GM18502 (cell line): Measurements from ENCODE around the gene DPYSL4.

ENCODE experiments used
- ATAC-seq: cut with Tn5 transposase; IDR thresholded peaks from one replicate; pipeline ENCODE4 v1.9.1; 2021; ENCODE audit warnings: mild to moderate bottlenecking; ENCODE audit not compliant: unreplicated experiment, poor library complexity

The DPYSL4 gene

DNA sequence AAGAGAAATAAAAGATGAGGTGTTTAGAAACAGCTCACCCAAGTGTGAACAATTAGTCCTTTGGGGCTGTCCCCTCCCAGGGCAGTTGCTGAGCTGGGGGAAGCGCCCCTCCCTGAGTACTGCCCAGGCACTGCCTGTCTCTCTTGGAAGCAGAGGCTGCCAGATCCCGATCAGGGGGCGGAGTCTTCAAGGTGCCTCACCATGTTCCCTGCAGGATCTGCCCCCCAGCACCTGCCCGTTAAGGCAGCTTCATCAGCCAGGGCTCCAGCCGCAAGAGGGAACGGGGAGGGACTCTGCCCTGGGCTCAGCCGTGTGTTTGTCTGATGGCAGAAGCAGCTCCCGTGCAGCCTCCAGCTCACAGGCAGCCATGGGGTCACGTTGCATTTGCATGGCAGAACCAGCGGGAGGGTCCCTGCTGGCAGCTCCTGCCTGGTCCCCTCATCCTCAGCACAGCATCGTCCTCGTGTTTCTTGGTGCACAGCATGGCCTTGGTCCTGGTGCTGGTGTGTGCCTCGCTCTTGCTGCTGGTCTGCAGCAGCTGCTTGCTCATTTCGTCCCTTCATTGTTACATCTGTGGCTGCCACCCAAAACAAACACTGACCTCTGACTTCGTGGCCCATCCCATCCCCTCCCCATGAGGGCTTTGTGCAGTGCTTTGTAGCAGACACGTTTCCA lies 10.7 kb upstream of the DPYSL4 start:
- no peak for ATAC-seq

DNA sequence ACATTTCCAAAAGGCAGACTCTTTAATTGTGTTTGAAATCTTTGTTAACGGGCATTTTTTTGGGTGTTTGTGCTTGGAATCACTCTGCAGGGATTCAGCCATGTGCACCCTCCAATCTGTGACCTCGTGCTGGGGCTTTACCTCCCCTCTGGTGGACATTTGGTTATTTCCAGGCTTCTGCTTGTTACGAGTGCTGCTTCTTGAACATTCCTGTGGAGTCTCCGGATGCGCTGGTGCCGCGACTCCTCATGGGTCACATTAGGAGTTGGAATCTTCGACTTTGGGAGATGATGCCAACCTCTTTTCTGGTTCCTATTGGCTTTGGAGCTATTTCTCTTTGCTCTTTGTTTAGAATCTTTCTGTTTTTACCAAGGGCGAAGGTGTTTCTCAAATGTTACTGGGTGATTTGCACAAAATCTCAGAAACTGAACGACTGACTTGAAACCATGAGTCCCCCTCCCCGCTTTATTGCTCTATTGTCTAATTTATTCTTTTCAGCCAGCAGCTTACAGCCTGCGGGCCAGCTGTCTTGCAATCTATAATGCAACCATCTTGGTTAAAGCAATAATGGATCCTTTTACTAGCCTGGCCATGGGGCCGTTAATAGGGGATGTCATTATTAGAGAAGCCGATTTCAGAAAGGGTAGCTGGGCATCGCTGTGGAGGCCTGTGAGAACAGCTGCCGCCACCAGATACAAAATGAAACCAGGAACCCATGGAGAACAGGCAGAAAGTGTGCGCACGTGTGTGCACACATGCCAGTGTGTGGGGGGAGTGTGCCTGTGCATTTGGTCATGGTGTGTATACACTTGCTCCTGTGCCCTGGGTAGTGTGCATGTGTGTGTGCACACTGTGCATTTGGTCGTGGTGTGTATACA lies 9.9 kb upstream of the DPYSL4 start:
- ATAC-seq, result no peak

DNA sequence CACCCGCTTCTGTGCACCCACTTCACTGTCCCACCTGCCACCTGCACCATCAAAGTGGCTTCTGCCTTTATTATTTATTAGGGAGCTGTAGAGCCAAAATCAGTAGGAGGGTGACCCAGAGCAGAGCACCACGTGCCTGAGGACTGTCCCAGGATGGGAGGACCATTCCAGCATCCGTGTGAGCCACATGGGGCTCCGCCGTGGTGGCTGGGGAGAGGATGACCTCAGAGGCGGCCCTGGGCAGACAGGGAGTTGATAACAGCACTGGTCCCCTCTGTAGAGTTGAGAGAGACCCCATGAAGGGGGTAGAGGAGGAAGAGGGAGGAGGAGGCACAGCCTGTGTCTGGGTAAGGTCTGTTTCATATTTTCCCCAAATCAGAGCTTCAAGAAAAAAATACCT lies 8.7 kb upstream of the DPYSL4 start:
- ATAC-seq, result no peak

DNA sequence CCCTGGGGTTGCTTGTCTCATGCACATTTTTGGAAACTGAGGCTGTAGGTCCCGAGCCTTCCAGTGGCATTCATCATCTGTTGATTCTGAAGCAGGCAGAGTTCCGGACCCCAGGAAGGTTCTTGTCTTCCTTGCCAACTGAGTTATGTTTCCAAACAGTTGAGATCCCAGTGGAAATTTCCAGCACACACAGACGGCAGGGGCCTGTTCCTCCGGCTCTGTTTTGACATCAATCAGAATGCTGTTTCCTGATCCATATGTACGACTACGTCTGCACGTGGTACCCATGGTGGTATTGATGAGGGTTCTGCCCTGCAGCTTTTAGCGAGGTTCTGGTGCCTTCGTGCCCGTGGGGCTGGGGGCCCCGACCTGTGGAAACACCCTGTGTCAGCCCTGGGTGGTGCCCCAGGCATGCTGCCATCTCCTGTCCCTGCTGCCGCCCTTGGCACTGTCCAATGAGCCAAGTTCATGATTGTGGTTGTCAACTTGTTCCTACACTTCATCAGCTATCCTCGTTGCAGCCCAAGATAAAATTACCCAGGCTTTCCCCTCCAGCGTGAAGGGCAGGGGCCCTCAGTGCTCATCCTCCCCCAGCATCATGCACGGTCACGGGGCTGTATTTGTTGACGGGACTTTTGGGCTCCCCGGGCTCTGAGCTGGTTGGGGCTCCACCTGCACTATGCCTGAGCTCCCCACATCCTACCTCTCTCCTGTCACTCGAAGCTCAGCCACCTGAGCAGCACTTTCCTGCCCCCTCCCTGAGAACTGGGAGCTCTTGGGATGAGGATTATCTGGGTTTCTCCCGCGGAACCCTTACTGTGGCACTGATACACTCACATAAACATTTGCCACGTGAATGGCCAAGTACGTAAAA lies 7.8 kb upstream of the DPYSL4 start:
- no peak for ATAC-seq

DNA sequence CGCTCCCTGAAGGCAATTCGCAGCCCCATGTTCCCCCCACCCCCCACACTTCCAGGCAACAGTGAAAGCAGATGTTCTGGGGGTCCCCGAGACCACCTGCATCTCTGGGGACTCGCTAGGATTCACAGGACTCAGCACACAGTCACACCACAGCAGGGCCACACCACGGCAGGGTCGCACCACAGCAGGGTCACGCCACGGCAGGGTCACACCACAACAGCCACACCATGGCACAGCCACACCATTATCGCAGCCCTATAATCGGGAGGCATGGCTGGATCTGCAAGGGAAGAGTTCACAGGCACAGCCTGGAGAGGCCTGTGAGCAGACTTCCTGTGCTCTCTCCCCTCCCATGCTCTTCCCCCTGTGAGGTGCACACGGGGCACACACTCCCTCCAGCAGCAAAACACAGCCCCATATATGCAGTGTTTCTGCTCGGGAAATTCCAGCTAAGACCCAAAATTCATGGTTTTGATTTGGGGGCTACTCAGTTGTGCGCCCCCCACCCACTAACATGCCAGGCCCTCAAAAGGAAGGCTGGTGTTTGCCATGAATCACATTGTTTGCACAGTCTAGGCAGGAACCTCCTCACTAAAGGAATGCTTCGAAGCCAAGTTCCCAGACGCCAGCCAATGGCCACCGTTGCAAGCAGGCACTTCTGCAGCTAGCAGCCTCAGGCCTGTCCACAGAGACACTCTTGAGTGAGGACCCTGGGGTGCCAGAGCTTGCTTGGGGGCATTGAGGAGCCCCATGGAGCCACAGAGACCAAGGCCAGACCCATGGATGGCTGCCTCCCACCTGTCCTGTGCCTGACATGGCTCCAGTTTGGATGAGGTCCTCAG lies 7.0 kb upstream of the DPYSL4 start:
- ATAC-seq, result no peak

DNA sequence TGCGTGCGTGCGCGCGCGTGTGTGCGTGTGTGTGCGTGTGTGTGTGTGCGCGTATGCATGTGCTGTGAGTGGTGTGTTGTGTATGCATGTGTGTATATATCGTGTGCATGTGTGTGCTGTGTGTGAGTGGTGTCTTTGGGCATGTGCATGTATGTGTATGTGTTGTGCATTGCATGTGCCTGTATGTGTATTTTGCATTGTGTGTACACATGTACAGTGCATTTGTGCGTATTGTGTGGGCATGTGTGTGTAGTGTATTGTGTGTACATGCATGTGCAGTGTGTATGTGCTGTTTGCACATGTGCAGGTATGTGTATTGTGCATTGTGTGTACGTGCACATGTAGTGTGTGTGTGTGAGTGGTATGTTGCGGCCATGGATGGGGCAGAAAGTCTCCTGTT lies 6.0 kb upstream of the DPYSL4 start:
- ATAC-seq, result no peak

DNA sequence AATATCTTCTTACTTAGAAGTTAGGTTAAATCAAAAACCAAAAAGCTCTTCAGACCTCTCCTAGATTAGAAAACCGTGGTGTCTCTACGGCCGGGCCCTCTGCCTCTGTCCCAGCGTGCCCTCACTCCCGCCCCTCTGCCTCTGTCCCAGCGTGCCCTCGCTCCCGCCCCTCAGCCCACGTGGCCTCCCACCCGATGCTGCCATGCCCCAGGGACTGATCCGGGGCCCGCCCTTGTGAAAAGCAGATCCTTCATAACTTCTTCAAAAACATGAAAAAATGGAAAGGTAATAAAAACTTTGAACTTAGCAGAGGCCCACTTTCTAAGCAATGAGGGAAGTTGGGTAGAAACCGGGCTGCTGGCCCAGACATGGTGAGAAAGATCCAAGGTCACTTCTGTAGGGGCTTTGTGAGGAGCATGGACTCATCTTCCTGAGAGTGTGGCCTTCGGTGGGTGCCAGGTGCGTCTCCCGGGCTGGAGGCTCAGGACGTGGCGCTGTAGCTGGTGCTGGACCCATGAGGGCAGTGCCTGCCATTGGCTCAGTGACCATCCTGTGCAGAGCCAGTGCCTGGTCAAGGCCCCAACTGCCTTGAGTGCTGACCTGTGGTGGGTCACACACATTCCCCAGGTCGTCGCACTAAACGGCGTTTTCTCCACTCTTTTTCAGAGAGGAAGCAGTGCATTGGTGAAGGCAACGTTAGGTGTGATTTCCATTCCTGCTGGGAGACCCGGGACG lies 4.9 kb upstream of the DPYSL4 start:
- no peak for ATAC-seq

DNA sequence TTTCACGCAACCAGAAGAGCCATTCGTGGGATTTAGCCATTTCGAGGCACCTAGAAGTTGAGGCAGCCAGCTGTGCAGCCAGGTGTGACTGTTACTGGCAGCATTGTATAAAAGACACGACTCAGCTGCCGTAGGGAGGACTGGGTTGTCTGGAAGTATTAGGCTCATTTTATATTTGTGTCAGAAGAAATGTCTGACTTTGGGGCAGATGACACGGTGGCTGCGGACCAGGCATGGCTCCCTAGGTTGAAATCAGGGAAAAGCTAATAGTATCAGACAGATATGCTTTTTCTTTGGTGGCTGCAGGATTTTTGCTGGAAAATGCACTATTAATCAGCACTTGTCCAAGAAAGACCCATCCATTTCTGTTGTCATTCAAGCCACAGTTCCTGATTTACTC lies 4.2 kb upstream of the DPYSL4 start:
- no peak for ATAC-seq

DNA sequence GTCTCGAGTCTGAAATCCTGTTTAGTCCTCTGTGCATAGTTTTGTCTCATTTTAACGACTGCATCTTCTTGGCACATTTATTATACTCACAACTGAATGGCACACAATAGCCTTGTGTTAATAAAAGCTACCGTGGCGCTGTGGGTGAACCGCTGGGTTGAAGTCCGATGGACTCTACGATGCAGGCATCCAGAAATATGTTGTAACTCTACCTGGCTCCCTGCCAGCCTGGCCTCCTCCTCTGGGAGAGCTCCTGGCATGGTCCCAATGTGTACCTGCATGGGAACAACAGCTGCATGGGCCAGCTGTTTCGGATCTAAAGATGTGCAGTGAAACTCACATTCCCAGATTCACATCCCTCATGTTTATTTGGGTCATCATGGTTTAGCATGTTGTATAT lies 3.7 kb upstream of the DPYSL4 start:
- ATAC-seq, result no peak

DNA sequence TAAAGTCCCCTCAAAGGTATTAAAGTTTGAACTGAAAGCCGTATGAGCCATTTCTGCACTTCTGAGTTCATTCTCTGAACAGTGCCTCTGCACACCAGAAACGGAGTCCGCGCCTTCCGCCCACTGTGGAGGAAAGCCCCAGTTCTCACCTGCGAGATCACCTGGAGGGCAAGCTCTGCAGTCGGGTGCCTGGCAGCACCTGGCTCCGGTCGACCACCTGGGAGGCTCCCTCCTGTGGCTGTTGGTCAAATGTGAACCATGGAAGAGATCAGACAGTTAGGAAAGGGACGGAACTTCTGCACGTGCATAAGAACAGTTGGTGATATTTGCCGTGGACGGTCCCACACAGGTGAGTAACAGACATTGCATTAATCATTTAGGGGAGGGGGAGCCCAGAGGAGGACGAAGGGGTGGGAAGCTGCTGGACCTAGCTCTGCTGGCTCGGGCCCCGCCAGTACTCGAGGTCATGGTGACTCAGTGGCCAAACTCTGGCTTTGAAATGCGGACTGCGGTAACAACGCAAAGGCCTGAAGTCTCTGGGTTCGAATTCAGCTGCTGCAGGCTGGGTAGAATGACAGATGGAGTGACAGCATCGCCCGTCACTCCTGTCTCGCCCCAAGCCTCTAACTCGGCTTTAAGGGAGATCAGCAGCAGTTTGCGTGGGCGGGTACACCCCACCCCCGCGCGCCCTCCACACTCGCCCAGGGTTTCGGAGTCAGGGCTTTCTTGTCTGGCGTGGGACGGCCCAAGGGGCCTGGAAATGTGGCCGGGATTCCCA lies 1.7 kb upstream of the DPYSL4 start:
- ATAC-seq, result no peak

DNA sequence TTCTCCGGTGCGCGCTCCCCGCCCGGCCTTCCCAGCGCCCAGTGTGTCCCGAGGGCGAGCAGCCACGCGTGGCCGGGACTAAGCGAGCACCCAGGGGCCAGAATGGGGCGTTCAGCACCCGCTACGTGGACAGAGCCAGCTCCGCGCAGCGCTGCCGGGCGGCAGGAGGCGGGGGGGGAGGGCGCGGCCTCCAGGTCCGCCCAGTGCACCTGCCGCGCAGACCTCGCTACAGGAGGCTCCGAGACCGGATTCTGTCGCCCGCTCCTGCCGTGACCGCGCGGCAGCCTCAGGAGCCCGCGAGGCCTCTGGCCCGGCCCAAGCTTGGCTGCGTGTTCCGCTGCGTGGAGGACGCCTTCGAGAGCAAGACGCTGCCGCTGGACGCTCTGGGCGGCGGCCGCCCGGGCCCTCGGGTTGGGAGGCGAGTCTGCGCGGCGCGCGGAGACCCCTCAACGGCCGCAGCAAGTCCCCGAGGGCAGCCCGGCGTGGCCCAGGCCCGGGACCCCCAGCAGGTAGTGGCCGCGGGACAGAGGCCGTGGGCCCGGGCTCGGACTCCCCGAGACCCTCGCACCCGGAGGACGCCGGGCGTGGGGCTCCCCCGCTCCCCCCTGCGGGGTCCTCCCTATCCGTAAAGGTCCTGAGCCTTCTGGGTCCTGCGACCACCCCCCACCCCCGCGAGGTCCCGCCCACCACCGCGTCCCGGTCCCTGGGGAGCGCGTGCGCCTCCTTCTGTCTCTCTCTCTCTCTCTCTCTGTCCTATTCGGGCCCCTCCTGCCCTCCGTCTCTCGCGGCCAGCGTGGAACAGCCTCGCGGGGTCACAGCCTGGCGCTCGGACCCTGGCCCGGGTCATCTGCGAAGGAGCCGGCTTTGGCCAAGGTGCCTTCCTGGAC lies 904 bp upstream of the DPYSL4 start:
- no peak for ATAC-seq

DNA sequence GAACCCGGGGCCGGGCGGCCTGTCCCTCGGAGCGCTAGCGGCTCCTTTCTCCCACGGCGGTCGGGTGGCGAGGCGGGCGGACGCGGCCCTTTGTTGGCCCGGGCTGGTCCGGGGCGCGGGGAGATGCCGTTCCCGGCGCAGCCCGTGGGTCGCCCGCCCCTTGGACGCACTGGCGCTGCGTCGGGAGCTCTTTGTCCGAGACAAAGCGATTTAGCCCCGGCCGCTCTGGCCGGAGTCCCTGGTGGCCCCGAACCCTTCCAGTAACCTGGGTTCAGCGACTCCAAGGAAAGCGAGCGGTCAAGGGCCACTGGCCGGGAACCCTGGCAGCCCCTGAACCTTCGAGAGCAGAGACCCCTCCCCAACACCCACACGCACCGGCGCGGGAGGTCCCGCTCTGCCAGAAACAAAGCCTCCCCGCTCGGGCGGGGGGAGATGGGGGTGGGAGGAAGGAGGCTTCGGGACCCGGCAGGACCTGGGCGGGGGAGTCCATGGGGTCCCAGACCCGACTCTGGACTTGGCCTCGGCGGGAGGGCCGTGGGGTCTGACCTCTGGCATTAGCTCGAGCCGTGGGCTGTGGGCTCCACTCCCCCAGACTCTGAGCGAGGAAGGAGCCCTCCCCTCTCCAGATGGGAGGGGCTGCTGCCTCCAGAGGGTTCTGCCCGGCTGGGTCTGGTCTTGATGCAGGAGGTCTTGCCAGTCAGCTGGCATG lies 836 bp downstream of the DPYSL4 start:
- ATAC-seq, result no peak

DNA sequence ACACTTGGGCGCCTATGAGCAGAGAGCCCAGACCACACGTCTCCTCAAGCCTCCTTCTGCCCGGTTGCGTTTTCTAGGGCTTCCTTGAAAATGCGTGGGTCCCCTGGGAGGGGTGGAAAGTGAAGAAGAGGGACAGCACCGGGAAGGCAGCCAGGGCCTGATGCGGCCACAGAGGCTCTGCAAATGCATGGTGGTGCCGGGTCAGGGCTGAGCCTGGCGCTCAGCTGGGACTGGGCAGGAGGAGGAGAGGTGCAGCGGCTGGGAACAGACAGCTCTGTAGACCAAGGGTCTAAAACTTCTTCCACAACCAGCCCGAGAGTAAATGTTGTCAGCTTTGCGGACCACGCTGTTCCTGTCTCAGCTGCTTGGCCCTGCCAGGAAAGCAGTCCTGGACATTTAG lies 1.6 kb downstream of the DPYSL4 start:
- ATAC-seq, result no peak

DNA sequence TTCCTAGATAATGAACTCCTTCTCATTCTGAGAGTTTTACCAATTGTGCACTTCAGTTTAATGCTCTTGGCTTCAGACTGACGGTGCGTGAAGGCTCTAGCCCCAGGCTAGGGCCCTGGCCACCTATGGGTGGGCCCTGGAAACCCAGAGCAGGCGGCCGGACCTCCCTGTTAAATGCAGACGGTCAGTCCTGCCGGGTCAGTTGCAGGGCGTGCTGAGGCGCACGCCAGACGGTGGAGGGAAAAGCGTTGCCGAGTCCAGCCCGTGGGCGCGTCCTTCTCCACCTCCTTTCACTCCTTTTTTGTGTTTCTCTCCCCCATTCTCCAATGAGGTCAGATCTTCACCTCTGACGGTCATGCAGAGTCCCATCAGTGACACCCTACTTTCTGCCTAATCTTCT lies 2.3 kb downstream of the DPYSL4 start:
- ATAC-seq, result no peak

DNA sequence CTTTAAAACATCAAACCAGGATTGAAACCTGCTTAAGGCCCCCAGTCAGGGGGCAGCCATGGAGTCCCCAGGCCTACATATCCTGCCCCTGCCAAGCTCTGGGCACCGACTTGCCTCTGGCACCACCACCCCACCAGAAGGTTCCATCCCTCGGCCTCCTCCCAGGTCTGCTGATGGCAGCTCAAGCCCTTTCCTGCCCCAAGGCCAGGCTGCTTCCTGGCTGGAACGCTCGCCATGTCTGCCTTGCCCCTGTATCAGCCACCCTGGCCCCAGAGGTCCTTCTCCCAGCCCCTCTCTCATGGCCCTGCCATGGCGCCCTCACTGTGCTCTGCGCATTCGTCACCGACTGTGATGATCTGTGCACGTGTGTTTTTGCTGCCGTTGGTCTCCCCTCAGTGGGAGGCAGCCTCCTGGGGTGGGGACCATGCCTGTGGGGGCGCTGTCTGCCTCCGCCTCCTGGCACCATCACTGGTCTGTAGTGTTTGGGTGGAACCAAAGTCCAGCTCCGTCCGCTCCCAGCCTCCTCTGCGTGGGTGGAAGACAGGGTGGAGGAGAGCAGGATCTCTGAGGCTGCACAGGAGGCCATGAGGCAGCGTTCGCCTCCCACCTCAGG lies 3.2 kb downstream of the DPYSL4 start:
- no peak for ATAC-seq

DNA sequence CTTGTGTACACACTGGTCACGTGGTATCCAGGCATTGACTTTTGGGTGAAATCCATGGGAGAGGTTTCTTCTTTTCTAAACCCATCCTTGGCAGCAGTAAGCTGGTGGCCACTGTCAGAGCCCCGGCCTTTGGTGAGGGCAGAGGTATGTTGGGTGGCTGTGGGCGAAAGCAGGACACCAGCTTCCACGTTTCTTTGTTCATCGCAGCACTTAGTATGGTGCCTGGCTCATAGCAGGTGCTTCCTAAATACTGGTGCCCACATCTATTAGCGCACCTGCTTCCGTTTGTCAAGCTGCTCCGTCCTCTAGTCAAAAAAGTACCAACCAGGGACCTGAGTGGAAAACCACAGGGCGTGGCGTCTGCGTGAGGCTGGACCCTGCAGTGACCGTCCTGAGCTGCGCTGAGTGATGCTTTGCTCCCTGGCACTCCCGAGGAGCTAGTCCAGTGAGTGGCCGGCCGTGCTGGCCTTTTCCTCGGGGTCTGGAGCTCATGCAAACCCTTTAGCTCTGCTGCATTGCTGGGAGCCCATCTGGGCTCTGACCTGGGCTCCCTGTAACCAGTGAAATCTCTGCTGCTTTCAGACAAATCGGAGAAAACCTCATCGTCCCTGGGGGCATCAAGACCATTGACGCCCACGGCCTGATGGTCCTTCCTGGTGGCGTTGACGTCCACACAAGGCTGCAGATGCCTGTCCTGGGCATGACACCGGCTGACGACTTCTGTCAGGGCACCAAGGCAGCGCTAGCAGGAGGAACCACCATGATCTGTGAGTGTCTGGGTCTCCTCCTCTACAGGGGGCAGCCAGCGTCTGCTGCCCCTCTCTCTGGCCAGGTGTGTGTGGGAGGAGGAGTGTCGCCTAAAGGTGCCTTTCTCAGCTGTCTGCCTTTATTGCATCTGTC lies 5.6 kb downstream of the DPYSL4 start:
- no peak for ATAC-seq
